Peyer's patch (tissue), 4 donors: Measurements from ENCODE around the gene SNX9.

Experiments
- POLR2A ChIP-seq, 2 donors: fragments of 450-650 bp; IDR thresholded peaks; one replicate each; pipeline ENCODE4 v1.5.1; 2017; ENCODE audit warnings: antibody characterized with exemption in 2 of 2, mild to moderate bottlenecking in 2 of 2, moderate library complexity in 2 of 2
- TF ChIP-seq, protein P1 (sequence below), 6 experiments: fragments of 450-650 bp in 4 of 6; fragments of 200-600 bp in 2 of 6; sonication (generic) in 1 of 6; IDR thresholded peaks; one replicate each; pipeline ENCODE4 v1.5.1; 2017 to 2019; ENCODE audit warnings: antibody characterized with exemption in 6 of 6, mild to moderate bottlenecking in 3 of 6, moderate library complexity in 1 of 6

DNA sequence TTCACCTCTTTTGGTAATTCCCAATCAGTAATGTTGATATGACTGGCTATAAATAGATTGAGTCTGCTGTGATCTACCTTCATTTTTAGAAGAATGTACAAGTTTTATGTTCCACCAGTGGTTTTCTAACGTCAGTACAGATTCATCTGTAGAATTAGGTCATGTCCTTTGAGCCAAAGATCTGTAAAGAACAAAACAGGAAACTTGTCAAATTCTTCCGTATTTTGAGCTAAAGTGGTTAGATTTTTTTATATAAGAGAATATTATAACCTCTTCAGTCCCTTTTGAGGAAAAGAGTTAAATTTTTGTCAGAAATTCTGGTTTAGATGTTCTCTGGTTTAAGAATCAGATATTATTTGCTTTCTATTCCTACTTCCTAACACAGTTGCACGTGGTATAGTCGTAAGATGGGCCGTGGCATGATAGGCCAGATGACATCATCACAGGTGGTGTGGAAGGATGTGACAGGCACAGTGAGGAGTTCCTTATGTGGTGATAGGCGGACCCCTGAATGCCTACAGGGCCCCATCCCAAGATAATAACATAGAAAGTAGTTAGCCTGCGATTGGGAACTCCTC, 62.3 kb downstream of the SNX9 start:
- no peak for TF ChIP-seq POLR2A (IDR thresholded peaks at IDR 0.05)
- TF ChIP-seq, protein P1, sequence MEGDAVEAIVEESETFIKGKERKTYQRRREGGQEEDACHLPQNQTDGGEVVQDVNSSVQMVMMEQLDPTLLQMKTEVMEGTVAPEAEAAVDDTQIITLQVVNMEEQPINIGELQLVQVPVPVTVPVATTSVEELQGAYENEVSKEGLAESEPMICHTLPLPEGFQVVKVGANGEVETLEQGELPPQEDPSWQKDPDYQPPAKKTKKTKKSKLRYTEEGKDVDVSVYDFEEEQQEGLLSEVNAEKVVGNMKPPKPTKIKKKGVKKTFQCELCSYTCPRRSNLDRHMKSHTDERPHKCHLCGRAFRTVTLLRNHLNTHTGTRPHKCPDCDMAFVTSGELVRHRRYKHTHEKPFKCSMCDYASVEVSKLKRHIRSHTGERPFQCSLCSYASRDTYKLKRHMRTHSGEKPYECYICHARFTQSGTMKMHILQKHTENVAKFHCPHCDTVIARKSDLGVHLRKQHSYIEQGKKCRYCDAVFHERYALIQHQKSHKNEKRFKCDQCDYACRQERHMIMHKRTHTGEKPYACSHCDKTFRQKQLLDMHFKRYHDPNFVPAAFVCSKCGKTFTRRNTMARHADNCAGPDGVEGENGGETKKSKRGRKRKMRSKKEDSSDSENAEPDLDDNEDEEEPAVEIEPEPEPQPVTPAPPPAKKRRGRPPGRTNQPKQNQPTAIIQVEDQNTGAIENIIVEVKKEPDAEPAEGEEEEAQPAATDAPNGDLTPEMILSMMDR (IDR thresholded peaks at IDR 0.05): peak in 1 of 6 experiments; percentile 6
